Naive thymus-derived CD4-positive, alpha-beta T cell (primary cell): ENCODE results near the gene HEATR3. TPM values are rescaled to one million over a fixed set of nuclear protein-coding genes. Genes with fewer than 3 reads are reported as not detected.

ENCODE experiments used
- ATAC-seq: fragments of 150-1000 bp; cut with Tn5 transposase; 2 replicates; pipeline ENCODE4 v1.10.0; 2021; ENCODE audit warnings: mild to moderate bottlenecking, moderate library complexity
- CTCF ChIA-PET: fragments of 350-600 bp; sonication (Branson Sonifier 250); formaldehyde crosslinking; loops from one replicate; lab custom pipeline; 2021; ENCODE audit warnings: antibody characterized with exemption; lab: Charles Lee
- POLR2A ChIA-PET: fragments of 350-600 bp; sonication (Branson Sonifier 250); formaldehyde crosslinking; loops from one replicate; lab custom pipeline; 2021; ENCODE audit warnings: antibody characterized with exemption, inconsistent platforms; lab: Charles Lee
- DNase-seq, 9 donors: peaks; one replicate each; pipeline versions ENCODE4 v3.0.0 to v3.0.0-alpha.2; 2020 to 2022; ENCODE audit warnings: mixed read lengths in 1 of 9
- H3K27ac ChIP-seq: one replicate; pipeline ENCODE4 v1.7.0; 2013; ENCODE audit warnings: mild to moderate bottlenecking, low read depth, low read length, moderate library complexity
- H3K27me3 ChIP-seq, 2 donors: one replicate each; pipeline ENCODE4 v1.7.0; 2013; ENCODE audit warnings: low read length in 2 of 2, mild to moderate bottlenecking in 2 of 2, moderate library complexity in 2 of 2; ENCODE audit not compliant: control insufficient read depth in 2 of 2, insufficient read depth in 2 of 2
- H3K36me3 ChIP-seq, 3 experiments: 1 replicate in 2 of 3; 2 replicates in 1 of 3; pipeline ENCODE4 v1.7.0; 2013; ENCODE audit warnings: low read length in 3 of 3, mild to moderate bottlenecking in 3 of 3, moderate library complexity in 1 of 3; ENCODE audit not compliant: insufficient read depth in 3 of 3, control insufficient read depth in 2 of 3
- H3K4me1 ChIP-seq, 2 donors: one replicate each; pipeline ENCODE4 v1.7.0; 2013; ENCODE audit warnings: low read length in 2 of 2, mild to moderate bottlenecking in 2 of 2, moderate library complexity in 1 of 2; ENCODE audit not compliant: control insufficient read depth in 2 of 2, insufficient read depth in 2 of 2
- H3K4me3 ChIP-seq: 2 replicates; pipeline ENCODE4 v1.7.0; 2013; ENCODE audit warnings: mild to moderate bottlenecking, low read length
- H3K9me3 ChIP-seq, 3 experiments: 1 replicate in 2 of 3; 2 replicates in 1 of 3; pipeline ENCODE4 v1.7.0; 2013; ENCODE audit warnings: low read length in 3 of 3; ENCODE audit not compliant: control insufficient read depth in 2 of 3
- H3K27ac Mint-ChIP-seq, 9 donors: one replicate each; pipeline ENCODE4 v1.8.0; 2020 to 2022; ENCODE audit warnings: mixed read lengths in 9 of 9, mild to moderate bottlenecking in 8 of 9, moderate library complexity in 5 of 9, inconsistent platforms in 2 of 9
- H3K27me3 Mint-ChIP-seq, 5 donors: one replicate each; pipeline ENCODE4 v1.8.0; 2021 to 2022; ENCODE audit warnings: mixed read lengths in 5 of 5, mild to moderate bottlenecking in 1 of 5
- H3K36me3 Mint-ChIP-seq, 5 donors: one replicate each; pipeline ENCODE4 v1.8.0; 2020 to 2022; ENCODE audit warnings: mixed read lengths in 5 of 5, mild to moderate bottlenecking in 3 of 5, inconsistent platforms in 1 of 5
- H3K4me1 Mint-ChIP-seq, 7 donors: one replicate each; pipeline ENCODE4 v1.8.0; 2020 to 2022; ENCODE audit warnings: mixed read lengths in 7 of 7, mild to moderate bottlenecking in 3 of 7, inconsistent platforms in 1 of 7
- H3K4me3 Mint-ChIP-seq, 10 donors: one replicate each; pipeline ENCODE4 v1.8.0; 2020 to 2022; ENCODE audit warnings: mild to moderate bottlenecking in 10 of 10, mixed read lengths in 10 of 10, moderate library complexity in 6 of 10, inconsistent platforms in 2 of 10
- H3K9me3 Mint-ChIP-seq, 11 donors: one replicate each; pipeline ENCODE4 v1.8.0; 2020 to 2022; ENCODE audit warnings: mixed read lengths in 11 of 11, mild to moderate bottlenecking in 4 of 11, inconsistent platforms in 1 of 11, moderate library complexity in 1 of 11
- intact Hi-C, 2 donors: fragments of 100-400 bp; cut with micrococcal nuclease; formaldehyde crosslinking; loops; one replicate each; pipeline ENCODE4 v1.15.1; 2023
- polyA plus RNA-seq, 2 donors: library from polyadenylated mRNA; unstranded; fragments of 300-500 nt; fragmentation: Illumina TruSeq; gene quantifications; one replicate each; pipeline ENCODE4 v1.2.3, GENCODE V29; 2021
- total RNA-seq, 6 experiments: library from RNA in 5 of 6; stranded (reverse) in 5 of 6; gene quantifications; 1 replicate in 5 of 6; 2 replicates in 1 of 6; pipeline ENCODE4 v1.2.3 and lab custom pipeline; 2021 to 2026

HEATR3 gene
- total and polyA plus RNA-seq, 7 experiments from 2014 or later, result 5.7 to 27.5 (median 21.1) TPM

GRCh38 chr16:50037662-50038220, 28.0 kb upstream of the HEATR3 start:
- intact Hi-C loops, result no loop called here
- Mint-ChIP-seq H3K27ac (peak overlapping the region in 3 of 9 donors; percentile 5 to 63 (median 12)), H3K4me1 (peaks cover 5 to 16% (median 11%) of the 10 kb centered on the region in 7 donors), H3K9me3 (no peaks in the 10 kb centered on the region), H3K36me3 (peaks cover 3 to 10% (median 5%) of the 10 kb centered on the region in 5 donors), H3K4me3 (no peak overlapping the region), H3K27me3 (peaks cover 0 to 5% (median 0%) of the 10 kb centered on the region in 5 donors)
- no peaks in the 10 kb centered on the region for H3K4me1 ChIP-seq
- no peaks in the 10 kb centered on the region for H3K27me3 ChIP-seq
- POLR2A ChIA-PET, result no interaction called here
- no peak for ATAC-seq
- peaks cover 0 to 29% (median 5%) of the 10 kb centered on the region in 3 experiments for H3K36me3 ChIP-seq
- no peaks in the 10 kb centered on the region for H3K9me3 ChIP-seq
- no peak overlapping the region for H3K4me3 ChIP-seq
- DNase-seq, result no peak
- CTCF ChIA-PET, result no interaction called here
- H3K27ac ChIP-seq, result no peak overlapping the region

GRCh38 chr16:50038286-50038685, 27.5 kb upstream of the HEATR3 start:
- H3K4me3 Mint-ChIP-seq, result no peak overlapping the region
- H3K27ac Mint-ChIP-seq, result peak overlapping the region in 5 of 9 donors; percentile 0 to 41 (median 12)
- POLR2A ChIA-PET, result no interaction called here
- no peaks in the 10 kb centered on the region for H3K9me3 ChIP-seq
- no peaks in the 10 kb centered on the region for H3K9me3 Mint-ChIP-seq
- no peak overlapping the region for H3K27ac ChIP-seq
- H3K4me3 ChIP-seq, result no peak overlapping the region
- CTCF ChIA-PET, result interaction anchor here (0.6 to 0.8 kb wide), 2 partner anchors 119 to 711 kb away, joined by 3 read pairs; no protein-coding TSS in a partner anchor
- H3K27me3 Mint-ChIP-seq, result peaks cover 0 to 10% (median under 1%) of the 10 kb centered on the region in 5 donors
- no peak for DNase-seq
- intact Hi-C loops, result no loop called here
- ATAC-seq, result no peak
- no peaks in the 10 kb centered on the region for H3K4me1 ChIP-seq
- H3K27me3 ChIP-seq, result no peaks in the 10 kb centered on the region
- H3K36me3 ChIP-seq, result peaks cover 0 to 29% (median 5%) of the 10 kb centered on the region in 3 experiments
- H3K36me3 Mint-ChIP-seq, result peaks cover 3 to 10% (median 5%) of the 10 kb centered on the region in 5 donors
- peaks cover 5 to 16% (median 11%) of the 10 kb centered on the region in 7 donors for H3K4me1 Mint-ChIP-seq

GRCh38 chr16:50038756-50039529, 26.8 kb upstream of the HEATR3 start:
- H3K27ac Mint-ChIP-seq, result peak overlapping the region in 2 of 9 donors; percentile 12 to 72
- CTCF ChIA-PET, result interaction anchor here (0.6 to 0.8 kb wide), 2 partner anchors 119 to 711 kb away, joined by 3 read pairs; no protein-coding TSS in a partner anchor
- DNase-seq, result no peak

GRCh38 chr16:50040018-50040417, 25.8 kb upstream of the HEATR3 start:
- H3K27me3 Mint-ChIP-seq, result peaks cover 0 to 22% (median 8%) of the 10 kb centered on the region in 5 donors
- Histone ChIP-seq H3K9me3 (no peaks in the 10 kb centered on the region), H3K4me1 (no peaks in the 10 kb centered on the region), H3K27ac (no peak overlapping the region), H3K4me3 (no peak overlapping the region), H3K27me3 (no peaks in the 10 kb centered on the region), H3K36me3 (peaks cover 0 to 21% (median 0%) of the 10 kb centered on the region in 3 experiments)
- no peaks in the 10 kb centered on the region for H3K9me3 Mint-ChIP-seq
- no peak overlapping the region for H3K4me3 Mint-ChIP-seq
- POLR2A ChIA-PET, result interaction anchor here (1.5 kb wide), 1 partner anchor 173 kb away, joined by 3 read pairs; no protein-coding TSS in a partner anchor
- H3K27ac Mint-ChIP-seq, result no peak overlapping the region
- H3K4me1 Mint-ChIP-seq, result peaks cover 5 to 16% (median 11%) of the 10 kb centered on the region in 7 donors
- DNase-seq, result no peak
- no peak for ATAC-seq
- CTCF ChIA-PET, result interaction anchor here (0.6 kb wide), 1 partner anchor 14 kb away, joined by 3 read pairs; no protein-coding TSS in a partner anchor
- peaks cover 3 to 5% (median 4%) of the 10 kb centered on the region in 5 donors for H3K36me3 Mint-ChIP-seq
- intact Hi-C loops, result no loop called here

More at GRCh38 chr16:50038756-50039529, 26.8 kb upstream of the HEATR3 start:
- Mint-ChIP-seq H3K4me3 (no peak overlapping the region), H3K27me3 (peaks cover 0 to 15% (median 7%) of the 10 kb centered on the region in 5 donors), H3K4me1 (peaks cover 5 to 16% (median 11%) of the 10 kb centered on the region in 7 donors), H3K36me3 (peaks cover 3 to 10% (median 5%) of the 10 kb centered on the region in 5 donors), H3K9me3 (no peaks in the 10 kb centered on the region)
- no peaks in the 10 kb centered on the region for H3K9me3 ChIP-seq
- no peak overlapping the region for H3K27ac ChIP-seq
- no peak overlapping the region for H3K4me3 ChIP-seq
- peak; percentile 88 for ATAC-seq
- intact Hi-C loops, result no loop called here
- peaks cover 0 to 27% (median 5%) of the 10 kb centered on the region in 3 experiments for H3K36me3 ChIP-seq
- POLR2A ChIA-PET, result no interaction called here
- H3K4me1 ChIP-seq, result no peaks in the 10 kb centered on the region
- H3K27me3 ChIP-seq, result no peaks in the 10 kb centered on the region

GRCh38 chr16:50040710-50041109, 25.1 kb upstream of the HEATR3 start:
- peaks cover 5 to 16% (median 11%) of the 10 kb centered on the region in 7 donors for H3K4me1 Mint-ChIP-seq
- H3K9me3 Mint-ChIP-seq, result no peaks in the 10 kb centered on the region
- ATAC-seq (no peak), DNase-seq (no peak)
- no peak overlapping the region for H3K27ac ChIP-seq
- CTCF ChIA-PET, result interaction anchor here (0.6 kb wide), 1 partner anchor 15 kb away, joined by 3 read pairs; no protein-coding TSS in a partner anchor
- POLR2A ChIA-PET, result interaction anchor here (1.5 kb wide), 1 partner anchor 172 kb away, joined by 3 read pairs; no protein-coding TSS in a partner anchor
- no peak overlapping the region for H3K27ac Mint-ChIP-seq
- H3K36me3 ChIP-seq, result peaks cover 0 to 14% (median 0%) of the 10 kb centered on the region in 3 experiments
- intact Hi-C loops, result no loop called here
- H3K4me1 ChIP-seq, result no peaks in the 10 kb centered on the region
- H3K36me3 Mint-ChIP-seq, result peaks cover 3 to 5% (median 4%) of the 10 kb centered on the region in 5 donors
- H3K4me3 Mint-ChIP-seq, result no peak overlapping the region
- H3K9me3 ChIP-seq, result no peaks in the 10 kb centered on the region
- no peak overlapping the region for H3K4me3 ChIP-seq
- H3K27me3 ChIP-seq, result no peaks in the 10 kb centered on the region
- H3K27me3 Mint-ChIP-seq, result peaks cover 0 to 26% (median 8%) of the 10 kb centered on the region in 5 donors

GRCh38 chr16:50043358-50043757, 22.4 kb upstream of the HEATR3 start:
- intact Hi-C loops, result no loop called here
- no peak overlapping the region for H3K27ac Mint-ChIP-seq
- ChIA-PET POLR2A (no interaction called here), CTCF (no interaction called here)
- Histone ChIP-seq H3K27me3 (no peaks in the 10 kb centered on the region), H3K4me3 (no peak overlapping the region), H3K4me1 (no peaks in the 10 kb centered on the region), H3K36me3 (no peaks in the 10 kb centered on the region), H3K9me3 (no peaks in the 10 kb centered on the region), H3K27ac (no peak overlapping the region)
- H3K27me3 Mint-ChIP-seq, result peaks cover 0 to 38% (median 9%) of the 10 kb centered on the region in 5 donors
- no peak overlapping the region for H3K4me3 Mint-ChIP-seq
- no peak for ATAC-seq
- DNase-seq, result no peak
- H3K9me3 Mint-ChIP-seq, result no peaks in the 10 kb centered on the region
- no peaks in the 10 kb centered on the region for H3K36me3 Mint-ChIP-seq
- H3K4me1 Mint-ChIP-seq, result peaks cover 2 to 7% (median 5%) of the 10 kb centered on the region in 7 donors
